Sigmoid colon (tissue), 4 donors: ENCODE results near the gene PCYT2.

ENCODE experiments used
- POLR2AphosphoS5 ChIP-seq, 4 donors: sonication (generic); formaldehyde crosslinking; IDR thresholded peaks; one replicate each; pipeline ENCODE4 v1.6.1; 2017; ENCODE audit warnings: antibody characterized with exemption in 4 of 4
- TF ChIP-seq, protein P1 (sequence below), 4 experiments: fragments of 450-650 bp in 3 of 4; fragments of 200-600 bp in 1 of 4; IDR thresholded peaks; one replicate each; pipeline ENCODE4 v1.5.1; 2016 to 2019; ENCODE audit warnings: antibody characterized with exemption in 4 of 4, mild to moderate bottlenecking in 3 of 4, moderate library complexity in 2 of 4

DNA sequence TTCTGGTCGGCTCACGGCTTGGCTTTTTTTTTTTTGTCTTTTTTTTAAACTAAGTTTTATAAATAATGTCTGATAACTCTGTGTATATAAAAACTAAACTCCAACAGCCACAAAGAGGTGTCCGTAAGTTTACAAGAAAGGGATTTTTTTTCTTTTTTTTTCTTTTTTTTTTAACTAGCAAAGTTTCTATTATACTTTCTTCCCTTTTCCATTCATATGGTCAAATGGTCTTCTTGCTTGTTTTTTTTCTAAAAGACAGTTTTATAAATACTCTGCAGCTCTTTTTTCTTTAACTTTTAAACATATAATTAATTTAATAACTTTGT is 10.3 kb upstream of the PCYT2 start:
- no peak for TF ChIP-seq POLR2AphosphoS5 (IDR thresholded peaks at IDR 0.05)
- TF ChIP-seq, protein P1, sequence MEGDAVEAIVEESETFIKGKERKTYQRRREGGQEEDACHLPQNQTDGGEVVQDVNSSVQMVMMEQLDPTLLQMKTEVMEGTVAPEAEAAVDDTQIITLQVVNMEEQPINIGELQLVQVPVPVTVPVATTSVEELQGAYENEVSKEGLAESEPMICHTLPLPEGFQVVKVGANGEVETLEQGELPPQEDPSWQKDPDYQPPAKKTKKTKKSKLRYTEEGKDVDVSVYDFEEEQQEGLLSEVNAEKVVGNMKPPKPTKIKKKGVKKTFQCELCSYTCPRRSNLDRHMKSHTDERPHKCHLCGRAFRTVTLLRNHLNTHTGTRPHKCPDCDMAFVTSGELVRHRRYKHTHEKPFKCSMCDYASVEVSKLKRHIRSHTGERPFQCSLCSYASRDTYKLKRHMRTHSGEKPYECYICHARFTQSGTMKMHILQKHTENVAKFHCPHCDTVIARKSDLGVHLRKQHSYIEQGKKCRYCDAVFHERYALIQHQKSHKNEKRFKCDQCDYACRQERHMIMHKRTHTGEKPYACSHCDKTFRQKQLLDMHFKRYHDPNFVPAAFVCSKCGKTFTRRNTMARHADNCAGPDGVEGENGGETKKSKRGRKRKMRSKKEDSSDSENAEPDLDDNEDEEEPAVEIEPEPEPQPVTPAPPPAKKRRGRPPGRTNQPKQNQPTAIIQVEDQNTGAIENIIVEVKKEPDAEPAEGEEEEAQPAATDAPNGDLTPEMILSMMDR (IDR thresholded peaks at IDR 0.05): no peak
